GM23338 (cell line): ENCODE measurements around the gene CETP.

Experiments
- EZH2 ChIP-seq: fragments of 200-600 bp; sonication (generic); IDR thresholded peaks from one replicate; pipeline ENCODE4 v1.8.0; 2017; ENCODE audit warnings: antibody characterized with exemption, mild to moderate bottlenecking, low read depth; ENCODE audit not compliant: unreplicated experiment
- EZH2phosphoT487 ChIP-seq: fragments of 200-600 bp; sonication (generic); IDR thresholded peaks from one replicate; pipeline ENCODE4 v1.8.1; 2018; ENCODE audit warnings: antibody characterized with exemption; ENCODE audit not compliant: unreplicated experiment
- TF ChIP-seq, protein P1 (sequence below), 2 experiments: fragments of 200-600 bp in 1 of 2; sonication (generic) in 1 of 2; conservative IDR thresholded peaks; 2 replicates each; pipeline versions ENCODE4 v1.5.1 to v1.6.1; 2016 to 2017; ENCODE audit warnings: antibody characterized with exemption in 2 of 2, low read depth in 2 of 2, mild to moderate bottlenecking in 2 of 2, moderate library complexity in 1 of 2

DNA sequence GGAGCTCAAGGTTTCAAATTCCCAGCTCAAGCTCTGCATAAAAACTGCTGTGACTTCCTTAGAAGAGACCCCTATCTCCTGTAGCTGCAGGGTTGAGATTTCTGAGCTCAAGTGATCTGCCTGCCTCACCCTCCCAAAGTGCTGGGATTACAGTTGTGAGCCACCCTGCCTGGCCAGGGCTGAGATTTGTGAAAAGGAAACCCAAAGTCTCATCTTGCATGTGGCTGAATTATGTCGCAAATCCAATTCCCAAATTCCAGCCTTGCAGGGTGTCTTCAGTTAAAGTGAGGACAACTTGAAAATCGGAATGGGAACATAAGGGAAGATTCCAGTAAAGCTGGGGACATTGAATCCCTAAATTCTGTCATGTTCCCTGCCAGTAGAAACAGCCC, 14.2 kb upstream of the CETP start:
- TF ChIP-seq, protein P1, sequence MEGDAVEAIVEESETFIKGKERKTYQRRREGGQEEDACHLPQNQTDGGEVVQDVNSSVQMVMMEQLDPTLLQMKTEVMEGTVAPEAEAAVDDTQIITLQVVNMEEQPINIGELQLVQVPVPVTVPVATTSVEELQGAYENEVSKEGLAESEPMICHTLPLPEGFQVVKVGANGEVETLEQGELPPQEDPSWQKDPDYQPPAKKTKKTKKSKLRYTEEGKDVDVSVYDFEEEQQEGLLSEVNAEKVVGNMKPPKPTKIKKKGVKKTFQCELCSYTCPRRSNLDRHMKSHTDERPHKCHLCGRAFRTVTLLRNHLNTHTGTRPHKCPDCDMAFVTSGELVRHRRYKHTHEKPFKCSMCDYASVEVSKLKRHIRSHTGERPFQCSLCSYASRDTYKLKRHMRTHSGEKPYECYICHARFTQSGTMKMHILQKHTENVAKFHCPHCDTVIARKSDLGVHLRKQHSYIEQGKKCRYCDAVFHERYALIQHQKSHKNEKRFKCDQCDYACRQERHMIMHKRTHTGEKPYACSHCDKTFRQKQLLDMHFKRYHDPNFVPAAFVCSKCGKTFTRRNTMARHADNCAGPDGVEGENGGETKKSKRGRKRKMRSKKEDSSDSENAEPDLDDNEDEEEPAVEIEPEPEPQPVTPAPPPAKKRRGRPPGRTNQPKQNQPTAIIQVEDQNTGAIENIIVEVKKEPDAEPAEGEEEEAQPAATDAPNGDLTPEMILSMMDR (conservative IDR thresholded peaks at IDR 0.05; ENCODE audit: low read depth in 2 of 2), result no peak
- TF ChIP-seq EZH2 (no peak), EZH2phosphoT487 (no peak)
